ENCODE measurements around the gene TSHZ2. TPM values are rescaled to one million over a fixed set of nuclear protein-coding genes. Genes with fewer than 3 reads are reported as not detected.

Gene TSHZ2
- total and polyA plus RNA-seq, 2 donors (not counting 3 experiments of a cell fraction or from before 2014, with no cell fraction given) = not detected

- Histone ChIP-seq H3K9me1 (replicated peaks; ENCODE audit: control insufficient read depth, extremely low read depth, insufficient read depth, low read length) (no peaks in the 10 kb centered on the region), H3K4me2 (ENCODE audit: insufficient read depth, low read length) (no peak overlapping the region), H3K9ac (replicated peaks; ENCODE audit: extremely low read depth, insufficient read depth, low read length) (no peak overlapping the region), H3K27ac (ENCODE audit: insufficient read depth, low read depth, low read length) (no peak overlapping the region), H3K27me3 (ENCODE audit: control insufficient read depth in 2 of 2, insufficient read depth in 2 of 2, low read length in 2 of 2) (no peaks in the 10 kb centered on the region), H3K36me3 (ENCODE audit: control insufficient read depth in 2 of 2, extremely low read depth in 1 of 2, insufficient read depth in 2 of 2, low read length in 2 of 2) (no peaks in the 10 kb centered on the region), H4K20me1 (replicated peaks; ENCODE audit: control insufficient read depth, extremely low read depth, insufficient read depth, low read length) (no peaks in the 10 kb centered on the region), H3K9me3 (replicated peaks; ENCODE audit: control insufficient read depth, insufficient read depth, low read length) (no peaks in the 10 kb centered on the region), H3K4me3 (replicated peaks in 1 of 3; ENCODE audit: insufficient read depth in 1 of 3, low read depth in 1 of 3, low read length in 3 of 3) (no peak overlapping the region), H3K79me2 (ENCODE audit: control insufficient read depth, insufficient read depth, low read length) (no peaks in the 10 kb centered on the region), H3K4me1 (ENCODE audit: control insufficient read depth, extremely low read depth, insufficient read depth, low read length) (no peaks in the 10 kb centered on the region), H2AFZ (ENCODE audit: low read depth, low read length) (no peak overlapping the region)
- intact Hi-C loops (cut with micrococcal nuclease) = no loop called here
- no peak for DNase-seq (ENCODE audit: low read depth, low spot score)
- ChIA-PET POLR2A (no interaction called here), CTCF (no interaction called here)
- TF ChIP-seq MYC (IDR thresholded peaks at IDR 0.05; ENCODE audit: low read depth, low read length) = no peak
- TF ChIP-seq POLR2A (IDR thresholded peaks at IDR 0.05; ENCODE audit: low read depth, low read length) = no peak
- no peak for TF ChIP-seq MAX (IDR thresholded peaks at IDR 0.05; ENCODE audit: insufficient read depth, insufficient read length)
- no peak for TF ChIP-seq FOS (IDR thresholded peaks at IDR 0.05; ENCODE audit: borderline replicate concordance, insufficient read depth, low read length)
- TF ChIP-seq GATA2 (IDR thresholded peaks at IDR 0.05; ENCODE audit: insufficient read depth, insufficient read length, low read depth, low read length) = no peak
- TF ChIP-seq EZH2 (IDR thresholded peaks at IDR 0.05; ENCODE audit: borderline replicate concordance, low read depth, low read length, severe bottlenecking) = no peak
- TF ChIP-seq CTCF (IDR thresholded peaks at IDR 0.05; ENCODE audit: extremely low read depth in 1 of 2, insufficient read depth in 1 of 2, low read depth in 1 of 2, low read length in 2 of 2) = no peak
- no peak for TF ChIP-seq POLR2AphosphoS5 (IDR thresholded peaks at IDR 0.05; ENCODE audit: insufficient read depth, low read depth, low read length)
- no peak for TF ChIP-seq JUN (IDR thresholded peaks at IDR 0.05; ENCODE audit: borderline replicate concordance, insufficient read depth, insufficient read length, low read depth)
- no TSS peak for BruUV-seq (replicated peaks)
- FAIRE-seq = no peak
- dilution Hi-C loops (cut with MboI; ENCODE audit: extremely low pct_ligation_motif_present, low sequenced_read_pairs) = no loop called here
Measured at GRCh38 chr20:53263554-53264438, 291.6 kb downstream of the TSHZ2 start.
